NCI-H2171 treated with DMSO at 0.1 percent for 48 hours (cell line): Measurements from ENCODE around the gene SREK1IP1.

Source experiments
- DNase-seq: peaks from one replicate; lab custom pipeline; 2025; lab: John Stamatoyannopoulos, UW

Gene SREK1IP1

DNA sequence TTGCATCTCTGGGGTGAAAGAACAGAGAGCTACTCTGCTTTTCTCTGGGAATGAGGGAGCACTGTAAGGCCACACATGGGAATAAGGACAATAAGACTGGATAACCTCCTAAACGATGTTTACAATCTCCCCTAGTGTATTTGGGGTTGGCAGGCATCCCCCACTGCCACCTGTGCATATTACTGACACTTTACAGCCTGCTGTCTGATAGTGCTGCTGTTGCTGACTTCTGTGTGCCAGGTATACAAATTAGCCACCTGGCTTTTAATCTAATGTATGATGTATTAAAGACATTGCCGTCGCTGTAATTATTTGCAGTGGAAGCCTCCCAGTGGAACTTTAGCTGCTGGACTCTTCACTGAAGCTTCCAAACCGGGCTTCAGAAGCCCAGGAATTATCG is 82.6 kb downstream of the SREK1IP1 start:
- peak; percentile 65 for DNase-seq

DNA sequence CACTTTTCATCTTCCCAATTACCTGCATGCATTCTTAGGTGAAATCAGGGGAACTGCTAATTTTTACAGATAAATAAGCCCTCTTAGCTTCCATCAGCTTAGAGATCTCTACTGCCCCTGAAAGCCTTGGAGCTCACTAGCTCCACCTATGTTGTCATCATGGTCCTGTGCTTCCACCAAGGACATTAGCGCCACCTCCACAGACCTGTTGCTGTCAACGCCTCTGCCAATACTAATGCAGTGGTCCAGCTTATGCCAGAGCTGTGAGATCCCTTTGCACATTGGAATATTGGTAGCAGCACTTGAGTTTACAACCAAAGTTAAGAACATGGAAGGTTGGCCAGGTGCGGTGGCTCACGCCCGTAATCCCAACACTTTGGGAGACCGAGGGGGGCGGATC is 85.9 kb downstream of the SREK1IP1 start:
- DNase-seq: no peak

- no peak for DNase-seq
These were observed 88.2 kb downstream of the SREK1IP1 start for GRCh38 chr5:64680289-64680688.

GRCh38 chr5:64678374-64678773 is 90.1 kb downstream of the SREK1IP1 start:
- DNase-seq: no peak

- no peak for DNase-seq
These were observed 96.8 kb downstream of the SREK1IP1 start for GRCh38 chr5:64671678-64672077.

DNA sequence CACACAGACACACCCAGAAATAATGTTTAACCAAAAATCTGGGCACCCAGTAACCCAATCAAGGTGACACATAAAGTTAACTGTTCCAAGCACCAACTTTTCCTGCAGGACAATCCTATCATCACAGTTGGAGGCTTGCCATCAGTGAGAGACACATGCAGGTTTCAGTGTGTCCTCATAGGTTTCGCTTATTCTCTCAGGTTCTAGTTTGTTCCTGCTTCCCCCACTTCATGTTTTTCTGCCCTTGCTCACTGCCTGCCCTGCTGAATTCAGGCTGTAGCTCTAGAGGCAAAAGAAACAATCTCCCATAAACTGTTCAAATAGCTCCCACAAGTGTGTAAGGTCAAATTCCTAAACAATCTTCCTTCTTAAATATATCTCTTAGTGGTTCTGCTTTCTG is 98.2 kb downstream of the SREK1IP1 start:
- DNase-seq: no peak
